ENCODE measurements around the gene E4F1. TPM values are rescaled to one million over a fixed set of nuclear protein-coding genes. Genes with fewer than 3 reads are reported as not detected.

E4F1 gene
- total and polyA plus RNA-seq, 2 experiments from 2014 or later: 27.7 to 55.4 TPM

- peak; percentile 97 for DNase-seq (ENCODE audit: low read depth in 1 of 2, low spot score in 1 of 2)
- TF ChIP-seq, protein P1, sequence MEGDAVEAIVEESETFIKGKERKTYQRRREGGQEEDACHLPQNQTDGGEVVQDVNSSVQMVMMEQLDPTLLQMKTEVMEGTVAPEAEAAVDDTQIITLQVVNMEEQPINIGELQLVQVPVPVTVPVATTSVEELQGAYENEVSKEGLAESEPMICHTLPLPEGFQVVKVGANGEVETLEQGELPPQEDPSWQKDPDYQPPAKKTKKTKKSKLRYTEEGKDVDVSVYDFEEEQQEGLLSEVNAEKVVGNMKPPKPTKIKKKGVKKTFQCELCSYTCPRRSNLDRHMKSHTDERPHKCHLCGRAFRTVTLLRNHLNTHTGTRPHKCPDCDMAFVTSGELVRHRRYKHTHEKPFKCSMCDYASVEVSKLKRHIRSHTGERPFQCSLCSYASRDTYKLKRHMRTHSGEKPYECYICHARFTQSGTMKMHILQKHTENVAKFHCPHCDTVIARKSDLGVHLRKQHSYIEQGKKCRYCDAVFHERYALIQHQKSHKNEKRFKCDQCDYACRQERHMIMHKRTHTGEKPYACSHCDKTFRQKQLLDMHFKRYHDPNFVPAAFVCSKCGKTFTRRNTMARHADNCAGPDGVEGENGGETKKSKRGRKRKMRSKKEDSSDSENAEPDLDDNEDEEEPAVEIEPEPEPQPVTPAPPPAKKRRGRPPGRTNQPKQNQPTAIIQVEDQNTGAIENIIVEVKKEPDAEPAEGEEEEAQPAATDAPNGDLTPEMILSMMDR (IDR thresholded peaks at IDR 0.05; ENCODE audit: low read depth, low read length): no peak
- Histone ChIP-seq H3K4me1 (ENCODE audit: low read depth) (peaks cover 14% of the 10 kb centered on the region), H3K27me3 (no peaks in the 10 kb centered on the region), H3K9me3 (ENCODE audit: low read depth) (no peaks in the 10 kb centered on the region), H3K27ac (peak within 1 kb of the TSS; percentile 94), H3K4me3 (peak within 1 kb of the TSS; percentile 68), H3K36me3 (peaks cover 4% of the 10 kb centered on the region)
Measured at GRCh38 chr16:2267913-2268666, 44.7 kb downstream of the E4F1 start, which contains the start of gene RNPS1. TSS of gene RNPS1 (minus strand) at chr16:2268126. CDS start at chr16:2264643, 3,483 bp downstream.

DNA sequence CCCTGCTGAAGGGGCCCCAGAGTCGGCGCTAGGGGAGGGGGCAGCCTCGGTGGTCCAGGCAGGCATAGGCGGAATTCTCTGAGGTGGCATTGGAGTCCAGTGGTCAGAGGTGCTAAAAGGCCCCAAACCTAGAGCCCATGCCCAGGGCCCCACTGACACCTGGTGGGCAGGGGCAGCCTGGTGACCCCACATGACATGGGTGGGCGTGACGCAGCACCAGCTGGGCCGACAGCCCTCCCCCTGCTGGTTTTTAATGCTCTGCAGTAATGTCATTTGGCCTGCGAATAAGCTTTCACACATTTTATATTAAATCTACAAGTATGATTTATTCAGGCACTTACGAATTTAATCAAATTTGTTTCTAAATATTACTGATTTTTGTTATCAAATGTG is 46.7 kb downstream of the E4F1 start:
- Histone ChIP-seq H3K4me1 (ENCODE audit: low read depth) (peaks cover 14% of the 10 kb centered on the region), H3K9me3 (ENCODE audit: low read depth) (no peaks in the 10 kb centered on the region), H3K27ac (no peak overlapping the region), H3K4me3 (no peak overlapping the region), H3K36me3 (no peaks in the 10 kb centered on the region), H3K27me3 (no peaks in the 10 kb centered on the region)
- no peak for DNase-seq (ENCODE audit: low read depth in 1 of 2, low spot score in 1 of 2)
- TF ChIP-seq, protein P1 (IDR thresholded peaks at IDR 0.05; ENCODE audit: low read depth, low read length): no peak

DNA sequence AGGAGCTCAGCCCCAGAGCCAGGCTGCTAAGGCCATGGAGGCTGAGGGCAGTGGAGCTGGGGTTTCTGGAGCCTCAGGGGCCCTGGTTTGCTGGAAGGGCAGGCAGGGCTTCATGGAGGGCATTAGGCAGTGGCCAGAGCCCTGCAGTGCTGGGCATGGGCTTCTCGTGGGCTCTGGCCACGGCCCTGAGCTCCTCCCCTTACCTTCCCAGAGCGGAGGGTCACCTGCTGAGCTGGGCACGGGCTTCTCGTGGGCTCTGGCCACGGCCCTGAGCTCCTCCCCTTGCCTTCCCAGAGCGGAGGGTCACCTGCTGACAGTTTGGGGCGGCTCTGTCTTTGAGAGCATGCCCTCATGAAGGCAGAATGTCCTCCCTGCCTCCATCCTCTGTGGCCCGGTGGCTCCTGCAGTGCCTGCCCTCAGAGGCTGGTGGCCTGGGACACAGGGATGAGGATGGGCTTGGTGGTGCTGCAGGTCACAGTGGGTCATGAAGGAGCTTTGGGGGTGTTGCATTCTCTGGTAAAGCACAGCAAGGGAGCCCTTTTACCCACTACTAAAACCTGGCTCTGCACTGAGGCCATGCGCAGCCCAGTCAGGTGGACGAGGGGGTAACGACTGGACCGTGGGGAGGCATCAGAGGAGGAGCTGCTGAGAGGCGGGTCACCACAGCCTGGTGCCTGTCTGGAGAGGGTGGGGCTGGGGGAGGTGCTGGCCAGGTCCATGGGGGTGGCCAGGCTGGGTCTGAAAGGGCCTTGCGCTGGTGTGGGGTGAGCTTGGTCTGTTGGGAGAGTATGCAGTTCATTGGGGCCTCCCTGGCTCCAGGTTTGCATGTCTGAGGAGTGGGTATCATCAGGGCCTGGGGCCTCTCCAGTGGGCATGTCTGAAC is 47.4 kb downstream of the E4F1 start:
- no peaks in the 10 kb centered on the region for H3K9me3 ChIP-seq (ENCODE audit: low read depth)
- no peaks in the 10 kb centered on the region for H3K27me3 ChIP-seq
- peaks cover 14% of the 10 kb centered on the region for H3K4me1 ChIP-seq (ENCODE audit: low read depth)
- H3K36me3 ChIP-seq: no peaks in the 10 kb centered on the region
- TF ChIP-seq, protein P1 (IDR thresholded peaks at IDR 0.05; ENCODE audit: low read depth, low read length): no peak
- DNase-seq (ENCODE audit: low read depth in 1 of 2, low spot score in 1 of 2): no peak
- H3K27ac ChIP-seq: no peak overlapping the region
- H3K4me3 ChIP-seq: no peak overlapping the region

- no peaks in the 10 kb centered on the region for H3K27me3 ChIP-seq
- H3K36me3 ChIP-seq: no peaks in the 10 kb centered on the region
- H3K9me3 ChIP-seq (ENCODE audit: low read depth): no peaks in the 10 kb centered on the region
- no peak for DNase-seq (ENCODE audit: low read depth in 1 of 2, low spot score in 1 of 2)
- no peak overlapping the region for H3K4me3 ChIP-seq
- H3K27ac ChIP-seq: no peak overlapping the region
- peaks cover 8% of the 10 kb centered on the region for H3K4me1 ChIP-seq (ENCODE audit: low read depth)
- TF ChIP-seq, protein P1 (IDR thresholded peaks at IDR 0.05; ENCODE audit: low read depth, low read length): no peak
Measured at GRCh38 chr16:2271848-2272461, 48.6 kb downstream of the E4F1 start.

DNA sequence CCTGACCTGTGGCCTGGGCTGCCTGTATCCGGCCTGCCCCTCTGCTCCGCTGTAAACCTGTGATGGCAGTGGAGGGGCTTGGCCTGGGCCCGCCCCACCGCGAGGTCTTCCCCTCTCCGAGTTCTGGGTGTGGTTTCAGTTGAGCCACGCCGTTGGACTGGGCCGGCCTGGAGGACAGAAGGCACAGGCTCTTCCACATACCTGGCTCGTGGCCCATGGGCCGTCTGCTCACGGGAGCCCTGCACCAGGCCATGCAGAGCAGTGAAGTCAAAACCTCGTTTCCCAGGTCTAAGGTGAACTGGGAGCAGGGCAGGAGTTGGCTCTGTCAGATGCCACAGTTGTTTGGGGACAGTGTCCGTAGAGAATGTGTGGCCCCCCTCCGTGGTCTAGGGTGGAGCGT is 50.1 kb downstream of the E4F1 start:
- TF ChIP-seq, protein P1 (IDR thresholded peaks at IDR 0.05; ENCODE audit: low read depth, low read length): no peak
- H3K9me3 ChIP-seq (ENCODE audit: low read depth): no peaks in the 10 kb centered on the region
- DNase-seq (ENCODE audit: low read depth in 1 of 2, low spot score in 1 of 2): no peak
- H3K4me1 ChIP-seq (ENCODE audit: low read depth): peaks cover 8% of the 10 kb centered on the region
- H3K27me3 ChIP-seq: no peaks in the 10 kb centered on the region
- H3K27ac ChIP-seq: no peak overlapping the region
- no peak overlapping the region for H3K4me3 ChIP-seq
- no peaks in the 10 kb centered on the region for H3K36me3 ChIP-seq

Measured in cardiac muscle cell (in vitro differentiated cells and primary cell).